WERI-Rb-1 (cell line): ENCODE results near the gene RBM25.
A peak's percentile ranks its signal among the peaks of the same experiment; 100 is the strongest.
"Not testable (repeated sequence)": the region's sequence is repeated elsewhere in the genome, so short reads cannot be mapped to it uniquely, and the experiment has no call there.

Experiments
- DNase-seq: peaks from one replicate; pipeline ENCODE4 v3.0.0-alpha.2; 2020
- H3K27ac ChIP-seq: fragments of 250-450 bp; sonication (Bioruptor Pico); 2 replicates; pipeline ENCODE4 v1.5.1; 2020; ENCODE audit warnings: mild to moderate bottlenecking, moderate library complexity
- H3K27me3 ChIP-seq: fragments of 250-450 bp; sonication (Bioruptor Pico); 2 replicates; pipeline ENCODE4 v1.5.1; 2021; ENCODE audit warnings: mild to moderate bottlenecking, low read depth, moderate library complexity; ENCODE audit not compliant: insufficient read depth, severe bottlenecking
- H3K36me3 ChIP-seq: fragments of 250-450 bp; sonication (Bioruptor Pico); 2 replicates; pipeline ENCODE4 v1.5.1; 2020; ENCODE audit warnings: mild to moderate bottlenecking, moderate library complexity
- H3K4me3 ChIP-seq: 2 replicates; pipeline ENCODE4 v1.5.1; 2011; ENCODE audit warnings: low read depth, mild to moderate bottlenecking, control low read depth, low read length
- H3K9me3 ChIP-seq: fragments of 250-450 bp; sonication (Bioruptor Pico); 2 replicates; pipeline ENCODE4 v1.5.1; 2021; ENCODE audit warnings: mild to moderate bottlenecking, moderate library complexity; ENCODE audit not compliant: severe bottlenecking
- CTCF ChIP-seq: IDR thresholded peaks from 2 replicates; pipeline ENCODE4 v1.5.1; 2011; ENCODE audit warnings: low read depth, mild to moderate bottlenecking, control low read depth, inconsistent platforms, low read length

The RBM25 gene

GRCh38 chr14:73026243-73026844 lies 32.0 kb upstream of the RBM25 start:
- TF ChIP-seq CTCF: no peak
- Histone ChIP-seq H3K36me3 (peaks cover 26% of the 10 kb centered on the region), H3K4me3 (peak overlapping the region; percentile 79), H3K9me3 (no peaks in the 10 kb centered on the region), H3K27ac (peak overlapping the region; percentile 59), H3K27me3 (no peaks in the 10 kb centered on the region)
- DNase-seq: no peak

- Histone ChIP-seq H3K36me3 (peaks cover 22% of the 10 kb centered on the region), H3K4me3 (peak within 1 kb of the TSS; percentile 79), H3K27ac (peak within 1 kb of the TSS; percentile 59), H3K9me3 (no peaks in the 10 kb centered on the region), H3K27me3 (no peaks in the 10 kb centered on the region)
- peak; percentile 98 for DNase-seq
- TF ChIP-seq CTCF: no peak
Observed at GRCh38 chr14:73026845-73027542, 31.3 kb upstream of the RBM25 start, which contains the start of gene ZFYVE1. ZFYVE1 (minus strand) TSS chr14:73027106; CDS start chr14:73024508, 2,598 bp downstream.

- H3K27me3 ChIP-seq: no peaks in the 10 kb centered on the region
- DNase-seq: no peak
- peaks cover 16% of the 10 kb centered on the region for H3K36me3 ChIP-seq
- peak overlapping the region; percentile 79 for H3K4me3 ChIP-seq
- no peak for TF ChIP-seq CTCF
- H3K9me3 ChIP-seq: no peaks in the 10 kb centered on the region
- H3K27ac ChIP-seq: no peak overlapping the region
Observed at GRCh38 chr14:73027546-73027945, 30.8 kb upstream of the RBM25 start.

- no peak for TF ChIP-seq CTCF
- no peaks in the 10 kb centered on the region for H3K27me3 ChIP-seq
- no peak for DNase-seq
- H3K27ac ChIP-seq: no peak overlapping the region
- no peaks in the 10 kb centered on the region for H3K9me3 ChIP-seq
- H3K4me3 ChIP-seq: no peak overlapping the region
- peaks cover 14% of the 10 kb centered on the region for H3K36me3 ChIP-seq
Observed at GRCh38 chr14:73027984-73028383, 30.4 kb upstream of the RBM25 start.

- not testable (repeated sequence) for H3K27me3 ChIP-seq, H3K36me3 ChIP-seq, H3K27ac ChIP-seq, DNase-seq, H3K9me3 ChIP-seq, H3K4me3 ChIP-seq
Observed at GRCh38 chr14:73036706-73037450, 21.5 kb upstream of the RBM25 start.

GRCh38 chr14:73047808-73048207 lies 10.5 kb upstream of the RBM25 start:
- Histone ChIP-seq H3K4me3 (no peak overlapping the region), H3K27ac (no peak overlapping the region), H3K9me3 (no peaks in the 10 kb centered on the region), H3K27me3 (no peaks in the 10 kb centered on the region), H3K36me3 (no peaks in the 10 kb centered on the region)
- DNase-seq: no peak
- no peak for TF ChIP-seq CTCF
